HepG2 (cell line): ENCODE data around the gene MARCHF9. TPM values are rescaled to one million over a fixed set of nuclear protein-coding genes. Genes with fewer than 3 reads are reported as not detected.

Experiments used
- ATF7 ChIP-seq, 2 experiments: fragments of 450-650 bp in 1 of 2; sonication (generic) in 1 of 2; formaldehyde crosslinking in 1 of 2; IDR thresholded peaks; 2 replicates each; pipeline versions ENCODE4 v1.4.0 to v1.6.1; 2016 to 2020; ENCODE audit warnings: antibody characterized with exemption in 1 of 2, mild to moderate bottlenecking in 1 of 2, missing genetic modification reagents in 1 of 2
- CREB1 ChIP-seq, 2 experiments: fragments of 450-650 bp in 1 of 2; IDR thresholded peaks; 2 replicates each; pipeline ENCODE4 v1.6.1; 2016 to 2017; ENCODE audit warnings: control low read depth in 1 of 2, mild to moderate bottlenecking in 1 of 2, missing compliant biosample characterization in 1 of 2, missing genetic modification characterization in 1 of 2
- DRAP1 ChIP-seq: IDR thresholded peaks from 2 replicates; pipeline ENCODE4 v1.6.1; 2016; ENCODE audit warnings: missing genetic modification reagents, missing compliant biosample characterization
- EEA1 ChIP-seq: sonication (generic); formaldehyde crosslinking; IDR thresholded peaks from 2 replicates; pipeline ENCODE4 v1.5.1; 2020; ENCODE audit warnings: mild to moderate bottlenecking, missing genetic modification reagents, borderline replicate concordance
- HNF4A ChIP-seq: sonication (generic); formaldehyde crosslinking; IDR thresholded peaks from 2 replicates; pipeline ENCODE4 v1.4.0; 2020; ENCODE audit warnings: missing genetic modification reagents
- KIAA2018 ChIP-seq: sonication (generic); formaldehyde crosslinking; IDR thresholded peaks from 2 replicates; pipeline ENCODE4 v1.5.0; 2020; ENCODE audit warnings: mild to moderate bottlenecking, missing genetic modification reagents, borderline replicate concordance
- MTF2 ChIP-seq: sonication (generic); formaldehyde crosslinking; IDR thresholded peaks from 2 replicates; pipeline ENCODE4 v1.5.0; 2020; ENCODE audit warnings: missing genetic modification reagents, borderline replicate concordance
- NCOR1 ChIP-seq: fragments of 200-600 bp; sonication (generic); IDR thresholded peaks from 2 replicates; pipeline ENCODE4 v1.7.0; 2017; ENCODE audit warnings: antibody characterized with exemption, low read length, borderline replicate concordance
- NFIC ChIP-seq: IDR thresholded peaks from 2 replicates; pipeline ENCODE4 v1.6.1; 2012; ENCODE audit warnings: mild to moderate bottlenecking, low read length, inconsistent platforms
- NKX3-1 ChIP-seq: sonication (generic); formaldehyde crosslinking; IDR thresholded peaks from 2 replicates; pipeline ENCODE4 v1.5.0; 2020; ENCODE audit warnings: missing genetic modification reagents
- TRIM24 ChIP-seq: sonication (generic); formaldehyde crosslinking; IDR thresholded peaks from 2 replicates; pipeline ENCODE4 v1.8.0; 2022; ENCODE audit warnings: mild to moderate bottlenecking, missing genetic modification reagents
- U2AF2 ChIP-seq: fragments of 200-400 bp; formaldehyde crosslinking; IDR thresholded peaks from 2 replicates; pipeline ENCODE4 v1.6.1; 2017; ENCODE audit warnings: low read depth, mild to moderate bottlenecking, low read length
- ZBTB26 ChIP-seq: IDR thresholded peaks from 2 replicates; pipeline ENCODE4 v1.6.1; 2016; ENCODE audit warnings: missing compliant biosample characterization, missing genetic modification reagents, borderline replicate concordance
- ZNF143 ChIP-seq: sonication (generic); formaldehyde crosslinking; IDR thresholded peaks from 2 replicates; pipeline ENCODE4 v1.4.0; 2020; ENCODE audit warnings: missing genetic modification reagents
- ZNF256 ChIP-seq: sonication (generic); formaldehyde crosslinking; conservative IDR thresholded peaks from 2 replicates; pipeline ENCODE4 v1.4.0; 2020; ENCODE audit warnings: missing genetic modification reagents
- ZNF570 ChIP-seq: sonication (generic); formaldehyde crosslinking; IDR thresholded peaks from 2 replicates; pipeline ENCODE4 v1.4.0; 2020; ENCODE audit warnings: mild to moderate bottlenecking, missing genetic modification reagents, borderline replicate concordance
- ZNF615 ChIP-seq: sonication (generic); formaldehyde crosslinking; IDR thresholded peaks from 2 replicates; pipeline ENCODE4 v1.5.0; 2020; ENCODE audit warnings: mild to moderate bottlenecking, missing genetic modification reagents, borderline replicate concordance
- ZNF660 ChIP-seq: sonication (generic); formaldehyde crosslinking; IDR thresholded peaks from 2 replicates; pipeline ENCODE4 v1.5.1; 2020; ENCODE audit warnings: mild to moderate bottlenecking, low read depth, missing genetic modification reagents, borderline replicate concordance
- ZNF674 ChIP-seq: sonication (generic); formaldehyde crosslinking; IDR thresholded peaks from 2 replicates; pipeline ENCODE4 v1.5.0; 2020; ENCODE audit warnings: low read depth, mild to moderate bottlenecking, missing genetic modification reagents
- ZNF790 ChIP-seq: sonication (generic); formaldehyde crosslinking; IDR thresholded peaks from 2 replicates; pipeline ENCODE4 v1.8.0; 2022; ENCODE audit warnings: missing genetic modification reagents, mild to moderate bottlenecking, borderline replicate concordance
- polyA plus RNA-seq, 8 experiments: library from polyadenylated mRNA; depleted of rRNA in 3 of 8; stranded (reverse) in 7 of 8; unstranded in 1 of 8; fragments of >200 nt; fragmentation: Illumina TruSeq in 4 of 8; extraction: Trizol in 4 of 8; gene quantifications; 2 replicates each; pipeline versions ENCODE4 v1.2.1 to v1.2.3, GENCODE V29; 2011 to 2016; ENCODE audit warnings: low read depth in 4 of 8, missing spikeins in 1 of 8, mixed read lengths in 1 of 8; ENCODE audit not compliant: insufficient read depth in 1 of 8
- total RNA-seq, 5 experiments: library from RNA; depleted of rRNA; stranded (reverse); fragments of >200 nt; fragmentation: Illumina TruSeq; extraction: Trizol; gene quantifications; 2 replicates each; pipeline ENCODE4 v1.2.3, GENCODE V29; 2016; ENCODE audit warnings: low read depth in 1 of 5

The MARCHF9 gene
- total and polyA plus RNA-seq, 2 of the 13 experiments (the other 11 are each of a cell fraction or from before 2014, with no cell fraction given) = 5.7 to 9.6 TPM

- TF ChIP-seq CREB1 (IDR thresholded peaks at IDR 0.05) (peak; percentile 90), CREB1 (CRISPR knock-in tag; IDR thresholded peaks at IDR 0.05) (peak; percentile 98), ZNF615 (no peak), ZNF570 (CRISPR knock-in tag) (no peak), NCOR1 (no peak; the same call in 1 of the 2 replicates), NKX3-1 (CRISPR knock-in tag) (no peak), EEA1 (no peak; the same call in 1 of the 2 replicates), NFIC (0 out of 2 replicates have a peak, but pooled peaks have one; percentile 37), ZNF143 (no peak), ZNF256 (CRISPR knock-in tag) (no peak), TRIM24 (no peak), MTF2 (CRISPR knock-in tag) (no peak), U2AF2 (0 out of 2 replicates have a peak, but pooled peaks have one; percentile 45), DRAP1 (CRISPR knock-in tag) (peak; percentile 82), ATF7 (IDR thresholded peaks at IDR 0.05) (peak; percentile 98), ATF7 (CRISPR knock-in tag; IDR thresholded peaks at IDR 0.05) (0 out of 2 replicates have a peak, but pooled peaks have one; percentile 19), ZBTB26 (CRISPR knock-in tag) (no peak), ZNF660 (no peak), HNF4A (CRISPR knock-in tag) (no peak), KIAA2018 (CRISPR knock-in tag) (no peak), ZNF790 (no peak), ZNF674 (CRISPR knock-in tag) (no peak)
These were observed 10.0 kb upstream of the MARCHF9 start, which contains the start of gene TSPAN31 (continued) for GRCh38 chr12:57744777-57745484.
